ENCODE results near the gene DFFB.

DFFB gene

DNA sequence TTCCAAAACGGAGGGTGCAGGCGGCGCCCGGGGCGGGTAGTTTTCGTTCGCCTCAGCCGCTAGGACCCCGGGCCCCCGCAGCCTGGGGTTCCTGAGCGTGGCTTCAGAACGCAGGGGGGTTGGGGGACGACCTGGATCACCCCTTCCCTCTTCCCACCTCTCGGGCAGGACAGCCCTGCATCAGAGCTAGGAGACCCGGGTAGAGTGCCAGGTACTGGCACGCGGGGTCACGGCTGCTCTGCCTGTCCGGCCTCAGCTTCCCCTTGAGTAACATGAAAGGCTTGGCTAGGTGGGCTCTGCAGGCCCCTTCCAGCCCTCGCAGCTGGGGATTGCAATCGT, 484 bp downstream of the DFFB start:
- TF ChIP-seq, protein P1, sequence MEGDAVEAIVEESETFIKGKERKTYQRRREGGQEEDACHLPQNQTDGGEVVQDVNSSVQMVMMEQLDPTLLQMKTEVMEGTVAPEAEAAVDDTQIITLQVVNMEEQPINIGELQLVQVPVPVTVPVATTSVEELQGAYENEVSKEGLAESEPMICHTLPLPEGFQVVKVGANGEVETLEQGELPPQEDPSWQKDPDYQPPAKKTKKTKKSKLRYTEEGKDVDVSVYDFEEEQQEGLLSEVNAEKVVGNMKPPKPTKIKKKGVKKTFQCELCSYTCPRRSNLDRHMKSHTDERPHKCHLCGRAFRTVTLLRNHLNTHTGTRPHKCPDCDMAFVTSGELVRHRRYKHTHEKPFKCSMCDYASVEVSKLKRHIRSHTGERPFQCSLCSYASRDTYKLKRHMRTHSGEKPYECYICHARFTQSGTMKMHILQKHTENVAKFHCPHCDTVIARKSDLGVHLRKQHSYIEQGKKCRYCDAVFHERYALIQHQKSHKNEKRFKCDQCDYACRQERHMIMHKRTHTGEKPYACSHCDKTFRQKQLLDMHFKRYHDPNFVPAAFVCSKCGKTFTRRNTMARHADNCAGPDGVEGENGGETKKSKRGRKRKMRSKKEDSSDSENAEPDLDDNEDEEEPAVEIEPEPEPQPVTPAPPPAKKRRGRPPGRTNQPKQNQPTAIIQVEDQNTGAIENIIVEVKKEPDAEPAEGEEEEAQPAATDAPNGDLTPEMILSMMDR (conservative IDR thresholded peaks at IDR 0.05; ENCODE audit: low read depth, low read length): no peak
- H3K4me3 ChIP-seq (ENCODE audit: low read depth, low read length): peak overlapping the region; percentile 94
- DNase-seq (ENCODE audit: low read depth): no peak

DNA sequence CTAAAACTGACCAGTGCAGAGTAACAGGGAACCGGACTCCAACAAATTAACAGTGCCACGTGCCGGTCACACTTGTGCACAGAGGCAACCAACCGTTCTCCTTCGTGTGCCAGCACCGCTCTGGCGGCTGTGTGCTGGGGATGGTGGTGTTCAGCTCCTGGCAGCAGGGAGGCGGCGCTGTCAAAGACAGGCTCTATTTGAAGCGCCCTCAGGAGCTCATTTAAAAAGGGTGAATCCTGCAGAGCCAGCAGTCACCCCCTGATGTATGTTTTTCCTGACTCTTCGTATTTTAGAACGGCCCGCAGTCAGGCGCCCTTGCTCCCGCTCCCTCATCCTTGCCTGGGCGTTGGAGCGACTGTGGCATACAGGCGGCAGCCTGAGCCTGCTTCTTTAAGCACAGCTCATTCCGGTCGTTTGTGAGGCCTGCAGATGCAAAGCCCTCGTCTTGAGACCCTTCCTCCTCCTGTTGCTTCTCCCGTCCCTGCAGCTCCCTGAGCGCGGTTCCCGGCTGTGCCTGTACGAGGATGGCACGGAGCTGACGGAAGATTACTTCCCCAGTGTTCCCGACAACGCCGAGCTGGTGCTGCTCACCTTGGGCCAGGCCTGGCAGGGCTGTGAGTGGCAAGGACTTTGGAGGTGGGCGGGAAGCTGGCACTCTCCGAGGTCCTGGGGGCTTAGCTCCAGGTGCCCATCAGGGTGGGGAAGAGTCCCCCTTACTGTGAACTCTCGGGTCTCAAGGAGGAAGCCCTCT, 1.1 kb downstream of the DFFB start:
- peak overlapping the region; percentile 94 for H3K4me3 ChIP-seq (ENCODE audit: low read depth, low read length)
- TF ChIP-seq, protein P1 (conservative IDR thresholded peaks at IDR 0.05; ENCODE audit: low read depth, low read length): peak; percentile 59
- peak; percentile 64 for DNase-seq (ENCODE audit: low read depth)

DNA sequence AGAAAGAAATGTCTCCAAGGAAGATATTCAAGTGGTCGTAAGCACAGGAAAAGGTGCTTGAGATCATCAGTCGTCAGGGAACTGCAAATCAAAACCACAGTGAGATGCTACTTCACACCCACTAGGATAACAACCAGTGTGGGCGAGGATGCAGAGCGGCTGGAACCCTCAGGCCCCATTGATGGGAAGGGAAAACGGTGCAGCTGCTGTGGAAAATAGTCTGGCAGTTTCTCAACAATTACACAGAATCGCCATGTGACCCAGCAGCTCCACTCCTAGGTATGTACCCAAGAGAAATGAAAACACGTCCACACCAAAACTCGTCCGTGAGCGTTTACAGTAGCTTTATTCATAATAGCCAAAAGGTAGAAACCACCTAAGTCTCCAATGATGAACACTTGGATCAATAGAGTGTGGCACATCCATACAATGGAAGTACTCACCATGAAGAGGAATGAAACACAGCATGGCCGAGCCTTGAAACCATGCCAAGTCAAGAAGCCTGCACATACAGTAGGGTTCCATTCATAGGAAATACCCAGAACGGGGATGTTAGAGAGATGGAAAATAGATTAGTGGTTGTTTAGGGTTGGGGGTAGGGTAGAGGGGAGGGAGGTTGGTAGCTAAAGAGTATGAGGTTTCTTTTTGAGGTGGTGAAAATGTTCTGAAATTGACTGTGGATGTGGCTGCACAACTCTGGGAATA, 6.1 kb downstream of the DFFB start:
- H3K4me3 ChIP-seq (ENCODE audit: low read depth, low read length): no peak overlapping the region
- TF ChIP-seq, protein P1 (conservative IDR thresholded peaks at IDR 0.05; ENCODE audit: low read depth, low read length): no peak
- no peak for DNase-seq (ENCODE audit: low read depth)

DNA sequence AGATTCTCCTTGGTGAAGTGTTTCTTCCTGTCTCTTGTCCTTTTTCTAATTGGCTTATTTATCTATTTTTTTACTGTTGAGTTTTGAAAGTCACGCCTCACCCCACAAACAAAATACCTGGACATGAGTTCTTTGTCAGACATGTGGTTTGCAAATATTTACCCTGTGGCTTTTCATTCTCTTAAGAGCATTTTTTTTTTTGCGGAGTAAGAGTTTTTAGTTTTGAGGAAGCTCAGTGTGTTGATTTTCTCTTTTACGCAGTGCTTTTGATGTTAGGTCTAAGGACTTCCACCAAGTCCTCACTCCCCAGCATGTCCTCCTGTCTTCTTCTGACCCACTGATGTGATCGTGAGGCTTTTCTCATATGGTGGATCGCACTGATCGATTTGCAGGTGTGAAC, 7.6 kb downstream of the DFFB start:
- no peak overlapping the region for H3K4me3 ChIP-seq (ENCODE audit: low read depth, low read length)
- TF ChIP-seq, protein P1 (conservative IDR thresholded peaks at IDR 0.05; ENCODE audit: low read depth, low read length): no peak
- DNase-seq (ENCODE audit: low read depth): no peak

GRCh38 chr1:3865606-3866160, 8.4 kb downstream of the DFFB start:
- no peak overlapping the region for H3K4me3 ChIP-seq (ENCODE audit: low read depth, low read length)
- TF ChIP-seq, protein P1 (conservative IDR thresholded peaks at IDR 0.05; ENCODE audit: low read depth, low read length): no peak
- DNase-seq (ENCODE audit: low read depth): no peak

DNA sequence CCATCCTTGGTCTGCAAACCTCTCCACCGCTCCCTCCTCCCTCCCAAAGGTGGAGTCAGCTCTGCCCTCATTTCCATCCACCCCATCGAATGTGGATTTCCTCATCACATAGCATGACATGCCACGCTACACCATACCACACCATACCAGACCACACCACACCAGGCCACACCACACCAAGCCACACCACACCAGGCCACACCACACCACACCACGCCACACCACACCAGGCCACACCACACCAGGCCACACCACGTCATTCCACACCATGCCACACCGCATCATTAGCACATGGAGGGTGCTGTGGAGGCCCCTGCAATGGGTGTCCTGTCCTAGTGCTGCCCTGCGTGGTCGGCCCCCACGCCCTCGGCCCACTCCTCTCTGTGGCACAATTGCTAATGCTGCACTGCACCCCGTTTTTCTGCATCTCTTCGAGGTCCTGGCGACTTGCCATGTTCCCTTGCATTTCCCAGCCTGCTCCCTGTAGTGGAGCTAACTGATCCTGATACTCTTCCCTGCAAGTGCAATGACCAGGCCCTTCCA, 11.3 kb downstream of the DFFB start:
- no peak overlapping the region for H3K4me3 ChIP-seq (ENCODE audit: low read depth, low read length)
- DNase-seq (ENCODE audit: low read depth): no peak
- TF ChIP-seq, protein P1 (conservative IDR thresholded peaks at IDR 0.05; ENCODE audit: low read depth, low read length): no peak

Data from choroid plexus epithelial cell (primary cell).